Measurements from ENCODE around the gene TLR2.

DNA sequence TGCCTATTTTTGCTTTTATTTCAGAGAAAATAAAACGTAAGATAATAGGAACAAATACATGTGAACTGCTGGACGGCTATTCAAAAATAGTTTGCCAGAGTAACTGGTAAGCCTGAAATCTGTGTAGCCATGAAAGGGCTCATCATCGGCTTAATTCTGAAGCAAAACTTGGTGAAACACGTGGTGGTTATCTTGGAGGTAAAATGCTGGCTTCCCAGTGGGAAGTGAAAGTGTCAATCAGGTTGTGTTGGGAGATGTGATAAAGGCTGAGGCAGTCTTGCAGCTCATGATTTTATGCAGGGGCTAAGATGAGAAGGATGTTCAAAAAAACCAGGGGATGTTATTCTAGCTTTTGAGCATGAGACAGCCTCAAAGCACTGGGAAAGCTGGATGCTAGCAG, 36.1 kb upstream of the TLR2 start:
- TF ChIP-seq, protein P1, sequence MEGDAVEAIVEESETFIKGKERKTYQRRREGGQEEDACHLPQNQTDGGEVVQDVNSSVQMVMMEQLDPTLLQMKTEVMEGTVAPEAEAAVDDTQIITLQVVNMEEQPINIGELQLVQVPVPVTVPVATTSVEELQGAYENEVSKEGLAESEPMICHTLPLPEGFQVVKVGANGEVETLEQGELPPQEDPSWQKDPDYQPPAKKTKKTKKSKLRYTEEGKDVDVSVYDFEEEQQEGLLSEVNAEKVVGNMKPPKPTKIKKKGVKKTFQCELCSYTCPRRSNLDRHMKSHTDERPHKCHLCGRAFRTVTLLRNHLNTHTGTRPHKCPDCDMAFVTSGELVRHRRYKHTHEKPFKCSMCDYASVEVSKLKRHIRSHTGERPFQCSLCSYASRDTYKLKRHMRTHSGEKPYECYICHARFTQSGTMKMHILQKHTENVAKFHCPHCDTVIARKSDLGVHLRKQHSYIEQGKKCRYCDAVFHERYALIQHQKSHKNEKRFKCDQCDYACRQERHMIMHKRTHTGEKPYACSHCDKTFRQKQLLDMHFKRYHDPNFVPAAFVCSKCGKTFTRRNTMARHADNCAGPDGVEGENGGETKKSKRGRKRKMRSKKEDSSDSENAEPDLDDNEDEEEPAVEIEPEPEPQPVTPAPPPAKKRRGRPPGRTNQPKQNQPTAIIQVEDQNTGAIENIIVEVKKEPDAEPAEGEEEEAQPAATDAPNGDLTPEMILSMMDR (IDR thresholded peaks at IDR 0.05; ENCODE audit: low read depth, low read length, missing input control), result no peak
- TF ChIP-seq JUND (IDR thresholded peaks at IDR 0.05), result no peak
- TF ChIP-seq NR2F2 (IDR thresholded peaks at IDR 0.05), result no peak
- TF ChIP-seq, protein P2, sequence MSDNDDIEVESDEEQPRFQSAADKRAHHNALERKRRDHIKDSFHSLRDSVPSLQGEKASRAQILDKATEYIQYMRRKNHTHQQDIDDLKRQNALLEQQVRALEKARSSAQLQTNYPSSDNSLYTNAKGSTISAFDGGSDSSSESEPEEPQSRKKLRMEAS (IDR thresholded peaks at IDR 0.05), result no peak
